NAMALWA (cell line): ENCODE results near the gene AURKA.
"Not testable (repeated sequence)": the region's sequence is repeated elsewhere in the genome, so short reads cannot be mapped to it uniquely, and the experiment has no call there.

Experiments
- DNase-seq: peaks from one replicate; pipeline ENCODE4 v3.0.0-alpha.2; 2015; ENCODE audit warnings: low spot score

AURKA gene

GRCh38 chr20:56391596-56392131, 351 bp downstream of the AURKA start:
- DNase-seq, result no peak

DNA sequence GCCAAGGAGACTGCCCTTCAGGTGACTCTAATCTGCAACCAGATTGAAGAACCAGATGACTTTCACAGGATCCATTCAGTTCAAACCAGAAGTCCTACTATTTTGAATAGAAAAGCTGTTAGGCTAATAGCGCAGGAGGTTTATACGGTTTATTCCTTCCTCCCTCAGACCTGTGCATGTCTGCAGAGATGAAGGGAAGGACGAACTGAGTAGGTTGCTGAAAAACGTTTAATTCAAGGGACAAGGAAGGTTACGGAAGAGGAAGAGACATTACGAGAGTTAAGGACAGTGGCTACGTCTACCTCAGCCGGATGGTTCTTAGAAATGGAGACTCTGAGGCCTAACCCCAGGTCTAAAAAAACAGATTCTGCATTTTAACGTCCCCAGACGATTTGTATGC, 978 bp downstream of the AURKA start:
- DNase-seq, result peak; percentile 11

DNA sequence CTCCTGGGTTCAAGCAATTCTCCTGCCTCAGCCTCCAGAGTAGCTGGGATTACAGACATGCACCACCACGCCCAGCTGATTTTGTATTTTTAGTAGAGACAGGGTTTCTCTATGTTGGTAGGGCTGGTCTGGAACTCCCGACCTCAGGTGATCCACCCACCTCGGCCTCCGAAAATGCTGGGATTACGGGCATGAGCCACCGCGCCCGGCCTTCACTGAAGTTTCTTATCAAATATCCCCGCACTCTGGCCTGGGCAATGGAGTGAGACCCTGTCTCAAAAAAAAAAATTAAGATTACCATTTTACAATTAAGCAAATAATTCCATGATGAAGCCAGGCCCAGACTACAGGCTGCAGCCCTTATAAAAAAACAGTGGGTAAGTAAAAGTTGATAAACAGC, 1.6 kb downstream of the AURKA start:
- not testable (repeated sequence) for DNase-seq

- DNase-seq, result no peak
Observed at GRCh38 chr20:56389807-56390206, 2.2 kb downstream of the AURKA start.

- DNase-seq, result no peak
Observed at GRCh38 chr20:56388882-56389281, 3.1 kb downstream of the AURKA start.

GRCh38 chr20:56386219-56386618, 5.8 kb downstream of the AURKA start:
- DNase-seq, result no peak

- DNase-seq, result no peak
Observed at GRCh38 chr20:56385130-56385529, 6.9 kb downstream of the AURKA start.

- DNase-seq, result no peak
Observed at GRCh38 chr20:56383334-56383733, 8.7 kb downstream of the AURKA start.

GRCh38 chr20:56382696-56383095, 9.3 kb downstream of the AURKA start:
- no peak for DNase-seq

DNA sequence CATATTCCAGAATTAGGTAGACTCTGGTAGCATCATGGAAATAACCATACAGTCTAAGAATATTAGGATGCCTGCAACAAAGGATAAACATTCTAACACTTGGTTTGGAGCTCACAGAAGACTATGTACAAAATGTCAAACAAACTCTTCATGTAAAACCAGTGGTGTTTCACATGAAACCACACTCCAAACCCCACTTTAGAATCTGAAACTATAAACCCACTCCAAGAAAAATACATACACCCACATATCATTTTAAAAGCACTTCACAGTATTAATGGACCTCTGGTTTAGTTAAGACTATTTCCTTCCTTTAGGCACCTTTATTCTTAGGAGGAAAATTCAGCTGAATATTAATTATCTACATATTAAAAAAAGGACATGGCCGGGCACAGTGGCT, 10.5 kb downstream of the AURKA start:
- DNase-seq, result no peak

- DNase-seq, result no peak
Observed at GRCh38 chr20:56380375-56380774, 11.6 kb downstream of the AURKA start.

- DNase-seq, result no peak
Observed at GRCh38 chr20:56378386-56378785, 13.6 kb downstream of the AURKA start.

GRCh38 chr20:56376331-56376730, 15.7 kb downstream of the AURKA start:
- no peak for DNase-seq

GRCh38 chr20:56373942-56374341, 18.1 kb downstream of the AURKA start:
- no peak for DNase-seq

DNA sequence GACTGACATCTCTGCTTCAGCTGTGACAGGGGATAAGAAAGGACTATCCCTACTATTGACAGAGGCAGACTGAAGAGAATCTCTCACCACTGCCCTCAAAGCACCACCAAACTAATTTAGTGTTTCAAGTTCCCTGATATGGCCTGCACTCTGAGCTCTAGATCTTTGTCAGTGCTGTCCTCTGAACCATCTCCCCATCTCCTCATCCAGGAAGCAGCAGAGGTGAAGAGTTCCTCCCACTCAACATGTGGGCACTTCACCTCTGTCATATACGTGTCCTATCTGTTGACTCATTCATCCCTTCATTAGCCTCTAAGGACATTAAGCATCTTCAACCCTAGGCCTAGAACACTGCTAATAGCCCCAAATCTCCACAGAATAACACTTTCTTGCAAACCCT, 19.2 kb downstream of the AURKA start:
- no peak for DNase-seq

DNA sequence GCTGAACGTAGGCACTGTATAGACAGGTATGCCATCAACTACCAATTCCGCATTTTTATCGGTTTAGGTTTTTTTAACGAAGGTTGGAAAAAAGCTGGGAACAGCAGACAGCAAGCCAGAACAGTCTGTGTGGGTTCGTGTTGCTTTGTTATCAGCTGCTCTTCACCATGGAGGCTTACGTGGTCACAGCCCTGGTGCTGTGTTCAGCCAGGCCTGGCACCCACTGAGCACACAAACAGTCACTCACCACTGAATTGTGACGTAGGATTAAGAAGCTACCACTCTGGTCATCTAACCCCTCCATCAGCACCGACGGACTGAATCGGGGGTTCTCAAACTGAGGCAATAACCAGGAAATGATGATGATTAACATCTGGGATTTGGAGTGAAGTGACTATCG, 20.0 kb downstream of the AURKA start:
- DNase-seq, result no peak

DNA sequence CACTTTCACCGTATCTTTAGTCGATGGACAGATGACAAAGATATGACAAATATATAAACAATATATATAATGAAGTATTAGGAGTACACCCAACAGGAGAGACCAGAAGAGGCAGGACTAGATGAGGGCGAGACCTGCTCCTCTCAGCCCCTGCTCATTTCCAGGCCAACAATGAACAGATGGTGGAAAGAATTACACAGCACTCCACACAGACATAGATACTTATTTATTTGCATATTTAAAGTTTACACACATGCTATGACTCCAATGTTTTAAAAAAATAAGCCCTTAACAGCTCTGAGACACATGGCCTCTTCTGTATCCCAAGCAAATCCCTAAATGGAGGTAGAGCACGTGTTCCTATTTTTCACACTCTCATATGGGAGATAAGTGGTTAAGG, 22.8 kb downstream of the AURKA start:
- no peak for DNase-seq

DNA sequence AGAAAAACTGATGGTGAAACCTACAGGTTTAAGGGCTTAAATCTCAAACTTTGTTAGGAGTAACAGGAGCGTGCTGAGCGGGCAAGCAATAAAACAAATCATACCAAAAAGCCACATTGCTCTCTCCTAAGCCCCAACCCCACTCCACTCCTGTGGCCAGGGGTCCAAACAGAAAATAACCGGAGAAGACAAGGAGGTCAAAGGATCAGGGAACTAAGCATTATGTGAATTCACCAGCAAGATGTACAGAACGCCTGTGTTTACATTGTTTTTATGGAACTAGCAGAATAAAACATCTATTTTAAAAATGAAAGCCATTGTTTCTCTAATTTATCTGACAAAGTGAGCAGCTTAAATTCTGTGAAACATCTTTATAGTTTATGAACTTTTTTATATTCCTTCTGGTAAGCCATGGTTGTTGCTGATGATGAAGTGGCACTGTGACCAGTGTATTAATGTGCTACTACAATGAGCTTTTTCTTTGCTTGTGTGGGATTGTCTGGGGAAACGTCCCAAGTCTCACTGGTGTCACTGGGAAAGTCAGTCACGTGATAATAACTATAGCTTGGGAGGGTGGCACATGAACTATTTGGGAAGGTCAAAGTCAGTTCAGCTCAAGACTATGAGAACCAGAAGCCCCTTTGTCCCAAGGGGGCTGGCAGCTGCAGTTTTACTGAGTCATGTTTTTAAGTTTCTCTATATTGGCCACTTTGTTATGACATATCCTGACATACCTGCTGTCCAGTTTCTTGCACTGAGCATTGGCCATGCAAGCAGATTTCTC, 23.5 kb downstream of the AURKA start:
- DNase-seq, result no peak

- DNase-seq, result no peak
Observed at GRCh38 chr20:56363491-56363890, 28.5 kb downstream of the AURKA start.

DNA sequence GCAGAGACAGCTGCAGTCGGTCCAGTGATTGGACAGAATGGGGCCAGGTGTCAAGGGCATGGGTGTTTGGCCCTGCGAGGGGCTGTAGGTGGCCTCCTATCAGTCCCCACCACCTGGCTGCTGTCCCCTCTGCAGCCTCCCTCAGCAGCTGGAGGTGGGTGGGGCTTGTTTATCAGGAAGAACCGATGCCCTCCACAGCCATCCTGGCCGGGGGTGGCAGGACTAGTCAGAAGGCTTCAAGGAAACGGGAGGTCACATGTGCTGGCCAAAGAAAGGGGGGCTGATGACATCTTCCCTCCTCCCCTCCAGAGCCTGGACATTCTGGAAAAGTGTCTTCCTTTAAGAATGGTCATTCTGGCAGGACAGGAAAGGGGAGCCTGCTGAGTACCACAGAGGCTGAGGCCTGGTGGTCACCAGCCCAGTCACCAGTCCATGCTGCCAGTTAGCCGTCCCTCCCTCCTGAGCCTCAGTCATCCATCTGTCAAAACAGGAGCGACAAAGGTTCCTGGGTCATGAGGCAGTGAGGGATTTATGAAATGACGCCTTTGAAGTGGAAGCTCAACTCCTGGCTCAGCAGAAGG, 29.1 kb downstream of the AURKA start:
- DNase-seq, result no peak

- DNase-seq, result no peak
Observed at GRCh38 chr20:56361900-56362299, 30.1 kb downstream of the AURKA start.

DNA sequence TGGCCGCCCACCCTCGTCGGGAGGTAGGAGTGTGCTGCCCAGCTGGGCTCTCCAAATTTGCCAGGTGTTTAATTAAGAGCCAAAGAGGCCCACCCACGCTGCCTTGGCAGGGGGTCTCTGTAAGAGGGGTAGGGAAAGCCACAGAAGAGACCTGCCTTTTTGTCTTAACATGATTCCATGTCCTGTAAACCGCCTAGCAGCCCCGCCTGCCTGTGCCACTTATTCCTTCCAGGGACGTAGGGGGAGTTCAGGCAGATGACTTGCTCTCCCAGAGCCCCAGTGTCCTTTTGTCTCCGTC, 31.2 kb downstream of the AURKA start:
- DNase-seq, result no peak

DNA sequence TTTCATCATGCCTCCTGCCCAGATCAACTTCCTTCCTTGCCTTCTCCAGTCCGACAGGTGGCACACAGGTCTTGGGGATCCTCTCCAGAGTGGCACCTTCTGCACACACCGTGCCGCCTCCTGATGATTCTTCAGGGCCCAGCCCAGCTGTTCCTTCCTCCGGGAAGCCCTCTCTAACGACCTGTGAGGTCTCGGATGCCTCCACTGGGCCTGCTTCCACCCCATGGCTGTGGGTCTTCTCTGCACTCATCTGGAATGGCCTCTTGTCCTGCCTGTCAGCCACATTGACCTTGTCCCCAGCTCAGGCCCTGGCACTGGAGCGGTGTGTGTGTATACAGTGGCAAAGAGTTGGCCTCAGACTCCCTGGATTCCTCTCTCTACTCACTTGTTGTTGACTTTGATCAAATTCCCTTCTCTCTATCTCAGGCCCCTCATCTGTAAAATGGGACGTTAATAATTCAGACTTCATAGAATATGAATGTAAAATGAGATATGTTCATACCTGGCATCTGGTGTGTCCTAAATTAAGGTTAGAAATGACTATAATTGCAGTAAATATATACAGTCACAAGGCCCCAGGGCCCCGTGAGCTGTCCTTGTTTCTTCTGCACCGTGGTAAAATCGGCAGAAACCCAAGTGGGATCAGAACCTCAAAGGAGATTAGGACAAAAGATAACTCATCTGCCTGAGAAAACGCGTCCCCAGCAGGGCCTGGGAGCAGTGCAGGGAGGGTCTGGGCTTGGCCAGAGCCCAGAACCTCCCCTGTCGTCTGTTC, 31.7 kb downstream of the AURKA start:
- DNase-seq, result no peak
